NCI-H748 treated with DMSO at 0.1 percent for 48 hours (cell line): ENCODE measurements around the gene UBR7.
"Not testable (repeated sequence)": the region's sequence is repeated elsewhere in the genome, so short reads cannot be mapped to it uniquely, and the experiment has no call there.

ENCODE experiments used
- DNase-seq: peaks from one replicate; lab custom pipeline; 2025; lab: John Stamatoyannopoulos, UW

The UBR7 gene, protein sequence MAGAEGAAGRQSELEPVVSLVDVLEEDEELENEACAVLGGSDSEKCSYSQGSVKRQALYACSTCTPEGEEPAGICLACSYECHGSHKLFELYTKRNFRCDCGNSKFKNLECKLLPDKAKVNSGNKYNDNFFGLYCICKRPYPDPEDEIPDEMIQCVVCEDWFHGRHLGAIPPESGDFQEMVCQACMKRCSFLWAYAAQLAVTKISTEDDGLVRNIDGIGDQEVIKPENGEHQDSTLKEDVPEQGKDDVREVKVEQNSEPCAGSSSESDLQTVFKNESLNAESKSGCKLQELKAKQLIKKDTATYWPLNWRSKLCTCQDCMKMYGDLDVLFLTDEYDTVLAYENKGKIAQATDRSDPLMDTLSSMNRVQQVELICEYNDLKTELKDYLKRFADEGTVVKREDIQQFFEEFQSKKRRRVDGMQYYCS

DNA sequence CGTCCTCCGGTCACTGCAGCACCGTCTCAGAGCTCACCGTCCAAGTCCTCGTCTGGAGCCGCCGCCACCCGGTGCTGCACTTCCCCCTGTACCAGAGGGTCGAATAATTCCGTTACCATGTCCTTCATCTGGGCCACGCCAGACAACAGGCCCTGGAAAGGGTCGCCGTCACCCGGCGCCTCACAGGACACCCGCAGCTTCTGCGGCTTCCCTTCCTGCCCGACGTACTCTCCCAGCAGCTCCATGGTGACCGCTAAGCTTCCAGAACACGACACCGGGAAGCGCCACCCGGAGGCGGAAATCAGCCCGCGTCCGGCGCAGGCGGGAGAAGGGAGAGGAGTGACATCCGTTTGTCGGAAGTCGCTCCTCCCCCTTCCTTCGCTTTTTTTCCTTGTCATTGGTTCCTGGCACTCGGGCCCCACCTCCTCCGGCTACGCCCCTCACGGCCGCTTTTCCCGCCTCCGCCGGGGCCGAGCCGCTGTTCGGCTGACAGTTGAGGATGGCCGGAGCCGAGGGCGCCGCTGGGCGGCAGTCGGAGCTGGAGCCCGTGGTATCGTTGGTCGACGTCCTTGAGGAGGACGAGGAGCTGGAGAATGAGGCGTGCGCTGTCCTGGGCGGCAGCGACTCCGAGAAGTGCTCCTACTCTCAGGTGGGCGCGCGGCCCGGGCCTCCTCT is at the start of gene UBR7, which contains the start of gene GON7:
Gene UBR7, plus strand, starts transcription at position 464 of the 675 bp plus-strand sequence. Its CDS starts 36 bp downstream, at position 500.
Gene GON7, minus strand, starts transcription at position 273 of the 675 bp plus-strand sequence. Its CDS starts 28 bp downstream, at position 245.
- DNase-seq: peak; percentile 95

DNA sequence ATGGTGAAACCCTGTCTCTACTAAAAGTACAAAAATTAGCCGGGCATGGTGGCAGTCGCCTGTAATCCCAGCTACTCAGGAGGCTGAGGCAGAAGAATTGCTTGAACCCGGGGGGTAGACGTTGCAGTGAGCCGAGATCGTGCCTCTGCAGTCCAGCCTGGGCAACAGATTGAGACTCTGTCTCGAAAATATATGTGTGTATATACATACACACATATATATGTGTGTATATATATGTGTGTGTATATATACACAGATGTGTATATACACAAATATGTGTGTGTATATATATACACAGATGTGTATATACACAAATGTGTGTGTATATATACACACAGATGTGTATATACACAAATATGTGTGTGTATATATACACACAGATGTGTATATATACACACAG is 48.7 kb upstream of the UBR7 start:
- not testable (repeated sequence) for DNase-seq

DNA sequence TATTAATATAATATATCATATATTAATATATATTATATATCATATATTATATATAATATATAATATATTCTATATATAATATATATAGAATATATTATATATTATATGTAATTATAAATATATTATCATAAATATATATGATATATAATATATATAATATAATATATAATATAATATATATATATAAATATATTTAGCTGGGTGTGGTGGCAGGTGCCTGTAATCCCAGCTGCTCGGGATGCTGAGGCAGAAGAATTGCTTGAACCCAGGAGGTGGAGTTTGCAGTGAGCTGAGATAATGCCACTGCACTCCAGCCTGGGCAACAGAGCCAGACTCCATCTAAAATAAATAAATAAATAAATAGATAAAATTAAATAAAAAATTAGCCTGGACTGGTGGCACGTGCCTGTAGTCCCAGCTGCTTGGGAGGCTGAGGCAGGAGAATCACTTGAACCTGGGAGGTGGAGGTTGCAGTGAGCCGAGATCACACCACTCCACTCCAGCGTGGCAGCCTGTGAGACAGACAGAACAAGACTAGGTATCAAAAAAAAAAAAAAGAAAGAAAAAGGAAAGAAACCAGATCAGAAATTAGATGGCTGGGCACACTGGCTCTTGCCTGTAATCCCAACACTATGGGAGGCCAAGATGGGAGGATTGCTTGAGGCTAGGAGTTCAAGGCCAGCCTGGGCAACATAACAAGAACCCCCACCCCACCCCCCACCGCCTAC is 47.3 kb upstream of the UBR7 start:
- not testable (repeated sequence) for DNase-seq

DNA sequence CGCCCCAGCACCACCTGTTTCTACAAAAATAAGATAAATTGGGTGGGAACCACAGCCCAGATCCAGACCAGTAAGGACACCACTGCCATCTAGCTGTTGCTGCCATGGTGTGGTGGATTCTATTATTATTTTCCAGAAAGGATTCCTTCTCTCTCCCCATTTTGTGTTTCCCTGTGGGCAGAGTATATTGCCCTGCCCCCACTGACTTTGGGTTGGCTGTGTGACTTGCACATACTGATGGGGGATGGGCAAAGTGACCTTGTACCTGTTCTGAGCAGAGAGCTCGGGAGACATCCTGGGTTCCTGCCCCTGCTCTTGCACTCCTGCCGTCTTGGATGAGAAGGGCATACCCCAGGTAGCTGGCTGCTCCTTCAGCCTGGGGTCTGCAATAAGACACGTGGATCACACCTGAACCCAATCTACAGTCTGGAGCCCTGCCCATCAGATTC is 46.7 kb upstream of the UBR7 start:
- DNase-seq: no peak

DNA sequence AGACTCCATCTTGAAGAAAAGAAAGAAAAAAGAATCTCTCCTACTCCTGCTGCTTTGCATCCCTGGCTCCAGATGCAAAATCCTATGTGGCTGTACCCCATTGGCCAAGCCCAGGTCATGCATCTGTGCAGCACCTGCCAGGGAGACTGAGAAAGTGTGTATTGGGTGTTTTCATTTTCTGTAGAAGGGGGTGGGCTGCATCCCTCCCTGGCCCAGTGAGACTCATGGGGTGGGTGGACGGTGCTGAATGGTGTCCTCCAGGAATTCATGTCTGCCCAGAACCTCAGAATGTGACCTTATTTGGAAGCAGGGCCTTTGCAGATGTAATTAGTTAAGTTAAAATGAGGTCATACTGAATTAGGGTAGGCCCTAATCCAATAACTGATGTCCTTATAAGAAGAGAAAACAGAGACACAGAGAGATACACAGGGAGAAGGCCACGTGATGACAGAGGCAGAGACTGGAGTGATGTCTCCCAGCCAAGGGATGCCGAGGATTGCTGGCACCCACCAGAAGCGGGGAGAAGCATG is 45.6 kb upstream of the UBR7 start:
- DNase-seq: no peak

DNA sequence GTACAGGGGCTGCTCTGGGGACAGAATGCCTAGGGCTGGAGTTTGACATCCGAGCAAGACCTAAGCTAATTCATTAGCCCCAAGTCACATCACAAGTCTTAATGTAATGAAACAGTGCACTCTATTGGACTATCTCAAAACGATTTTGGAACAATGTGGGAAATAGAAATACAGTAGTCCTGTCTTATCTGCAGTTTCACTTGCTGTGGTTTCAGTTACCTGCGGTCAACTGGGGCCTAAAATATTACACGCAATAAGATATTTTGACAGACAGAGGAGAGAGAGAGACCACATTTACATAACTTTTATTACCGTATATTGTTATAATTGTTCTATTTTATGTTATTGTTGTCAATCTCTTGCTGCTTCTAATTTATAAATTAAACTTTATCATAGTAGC is 43.5 kb upstream of the UBR7 start:
- DNase-seq: no peak

DNA sequence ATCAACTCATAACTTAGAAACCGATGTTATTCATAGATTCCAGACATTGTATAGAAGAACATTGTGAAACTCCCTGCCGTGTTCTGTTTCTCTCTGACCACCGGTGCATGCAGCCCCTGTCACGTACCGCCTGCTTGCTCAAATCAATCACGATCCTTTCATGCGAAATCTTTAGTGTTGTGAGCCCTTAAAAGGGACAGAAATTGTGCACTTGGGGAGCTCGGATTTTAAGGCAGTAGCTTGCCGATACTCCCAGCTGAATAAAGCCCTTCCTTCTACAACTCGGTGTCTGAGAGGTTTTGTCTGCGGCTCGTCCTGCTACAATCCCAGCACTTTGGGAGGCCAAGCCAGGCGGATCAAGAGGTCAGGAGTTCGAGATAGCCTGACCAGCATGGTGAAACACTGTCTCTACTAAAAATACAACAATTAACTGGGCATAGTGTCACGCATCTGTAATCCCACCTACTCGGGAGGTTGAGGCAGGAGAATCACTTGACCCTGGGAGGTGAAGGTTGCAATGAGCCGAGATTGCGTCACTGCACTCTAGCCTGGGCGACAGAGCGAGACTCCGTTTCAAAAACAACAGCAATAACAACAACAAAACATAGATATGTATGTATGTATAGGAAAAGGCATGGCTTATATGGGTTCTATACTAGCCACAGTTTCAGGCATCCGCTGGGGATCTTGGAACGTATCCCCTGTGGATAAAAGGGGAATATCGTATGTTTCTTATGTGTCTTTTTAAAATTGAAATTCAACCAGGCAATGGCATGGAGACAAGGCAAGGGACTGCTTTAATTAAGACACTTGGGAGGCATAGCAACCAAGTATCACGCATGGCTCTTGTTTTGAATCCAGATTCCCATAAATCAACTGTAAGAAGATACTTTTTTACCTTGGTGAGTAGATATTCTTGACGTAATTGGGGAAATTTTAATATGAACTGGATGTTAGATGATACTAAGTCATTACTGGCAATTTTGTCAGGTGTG is 41.5 kb upstream of the UBR7 start:
- DNase-seq: not testable (repeated sequence)

DNA sequence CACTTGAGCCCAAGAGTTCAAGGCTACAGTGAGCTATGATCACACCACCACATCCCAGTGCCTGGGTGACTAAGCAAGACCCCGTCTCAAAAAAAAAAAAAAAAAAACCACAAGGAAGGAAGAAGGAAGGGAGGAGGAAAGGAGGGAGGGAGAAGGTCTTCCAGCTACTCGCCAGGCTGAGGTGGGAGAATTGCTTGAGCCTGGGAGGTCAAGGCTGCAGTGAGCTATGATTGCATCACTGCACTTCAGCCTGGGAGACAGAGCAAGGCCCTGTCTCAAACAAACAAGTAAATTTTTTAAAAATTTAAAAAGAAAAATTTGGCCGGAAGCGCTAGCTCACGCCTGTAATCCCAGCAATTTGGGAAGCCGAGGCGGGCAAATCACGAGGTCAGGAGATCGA is 38.4 kb upstream of the UBR7 start:
- DNase-seq: not testable (repeated sequence)

DNA sequence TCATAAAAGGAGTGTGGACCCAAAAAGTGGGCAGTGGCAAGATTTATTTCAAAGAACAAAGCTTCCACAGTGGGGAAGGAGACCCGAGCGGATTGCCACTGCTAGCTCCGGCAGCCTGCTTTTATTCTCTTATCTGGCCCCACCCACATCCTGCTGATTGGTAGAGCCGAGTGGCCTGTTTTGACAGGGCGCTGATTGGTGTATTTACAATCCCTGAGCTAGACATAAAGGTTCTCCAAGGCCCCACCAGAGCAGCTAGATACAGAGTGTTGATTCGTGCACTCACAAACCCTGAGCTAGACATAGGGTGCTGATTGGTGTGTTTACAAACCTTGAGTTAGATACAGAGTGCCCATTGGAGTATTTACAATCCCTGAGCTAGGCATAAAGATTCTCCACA is 37.4 kb upstream of the UBR7 start:
- DNase-seq: not testable (repeated sequence)

DNA sequence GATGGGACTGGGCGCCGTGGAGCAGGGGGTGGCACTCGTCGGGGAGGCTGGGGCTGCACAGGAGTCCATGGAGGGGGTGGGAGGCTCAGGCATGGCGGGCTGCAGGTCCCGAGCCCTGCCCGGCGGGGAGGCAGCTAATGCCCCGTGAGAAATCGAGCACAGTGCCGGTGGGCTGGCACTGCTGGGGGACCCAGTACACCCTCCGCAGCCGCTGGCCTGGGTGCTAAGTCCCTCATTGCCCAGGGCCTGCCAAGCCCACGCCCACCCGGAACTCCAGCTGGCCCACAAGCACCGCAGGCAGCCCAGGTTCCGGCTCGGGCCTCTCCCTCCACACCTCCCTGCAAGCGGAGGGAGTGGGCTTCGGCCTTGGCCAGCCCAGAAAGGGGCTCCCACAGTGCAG is 36.9 kb upstream of the UBR7 start:
- DNase-seq: not testable (repeated sequence)

DNA sequence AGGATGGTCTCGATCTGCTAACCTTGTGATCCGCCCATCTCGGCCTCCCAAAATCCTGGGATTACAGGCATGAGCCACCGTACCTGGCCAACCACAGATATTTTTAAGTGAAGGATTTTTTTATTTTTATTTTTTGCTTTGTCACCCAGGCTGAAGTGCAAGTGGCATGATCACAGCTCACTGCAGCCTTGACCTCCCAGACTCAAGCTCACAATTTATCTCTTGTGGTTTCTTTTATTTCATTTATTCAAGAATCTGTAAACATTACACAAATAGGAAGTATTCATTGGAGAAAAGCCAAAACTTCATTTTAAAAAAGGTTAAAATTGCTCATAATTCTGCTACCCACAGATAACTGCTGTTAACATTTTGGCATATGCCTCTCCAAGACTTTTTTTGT is 35.7 kb upstream of the UBR7 start:
- no peak for DNase-seq

DNA sequence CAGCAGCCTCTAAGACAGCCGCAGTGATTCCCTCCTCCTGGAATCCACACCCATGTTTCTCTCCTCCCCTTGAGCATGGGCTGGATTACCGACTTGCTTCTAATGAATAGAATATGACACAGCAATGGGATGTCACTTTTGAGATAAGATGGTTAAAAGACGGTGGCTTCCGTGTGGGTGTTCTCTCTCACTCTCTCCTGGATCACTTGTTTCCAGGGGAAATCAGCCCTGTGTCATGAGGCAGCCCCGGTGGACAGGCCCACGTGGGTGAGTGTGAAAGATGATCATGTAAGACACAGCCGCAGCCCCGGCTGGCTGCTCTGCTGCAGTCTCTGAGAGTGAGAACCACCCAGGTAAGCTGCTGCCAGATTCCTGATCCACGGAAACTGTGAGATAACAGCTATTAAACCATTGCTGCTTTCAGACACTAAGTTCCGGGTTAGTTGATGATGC is 33.1 kb upstream of the UBR7 start:
- DNase-seq: no peak

DNA sequence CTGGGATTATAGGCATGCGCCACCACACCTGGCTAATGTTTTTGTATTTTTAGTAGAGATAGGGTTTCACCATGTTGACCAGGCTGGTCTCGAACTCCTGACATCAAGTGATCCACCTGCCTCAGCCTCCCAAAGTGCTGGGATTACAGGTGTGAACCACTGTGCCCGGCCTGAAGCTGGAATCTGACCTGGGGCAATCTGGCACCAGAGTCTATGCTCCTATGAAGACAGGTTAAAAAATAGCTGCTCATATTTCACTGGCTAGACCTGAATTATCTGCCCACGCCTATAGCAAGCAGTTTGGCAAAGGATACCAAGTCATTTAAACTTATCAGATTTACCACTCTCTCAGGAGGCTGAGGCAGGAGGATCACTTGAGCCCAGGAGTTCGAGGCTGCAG is 32.3 kb upstream of the UBR7 start:
- DNase-seq: not testable (repeated sequence)

DNA sequence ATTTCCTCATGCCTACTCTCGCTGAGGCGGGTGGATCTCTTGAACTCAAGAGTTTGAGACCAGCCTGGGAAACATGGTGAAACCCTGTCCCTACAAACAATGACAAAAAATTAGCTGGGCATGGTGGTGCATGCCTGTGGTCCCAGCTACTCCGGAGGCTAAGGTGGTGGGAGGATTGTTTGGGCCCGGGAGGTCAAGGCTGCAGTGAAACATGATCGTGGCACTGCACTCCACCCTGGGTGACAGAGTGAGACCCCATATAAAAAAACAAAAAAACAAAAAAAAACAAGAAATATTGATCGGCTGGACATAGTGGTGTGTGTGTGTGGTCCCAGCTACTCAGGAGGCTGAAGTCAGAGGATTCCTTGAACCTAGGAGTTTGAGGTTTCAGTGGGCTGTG is 31.6 kb upstream of the UBR7 start:
- DNase-seq: no peak

DNA sequence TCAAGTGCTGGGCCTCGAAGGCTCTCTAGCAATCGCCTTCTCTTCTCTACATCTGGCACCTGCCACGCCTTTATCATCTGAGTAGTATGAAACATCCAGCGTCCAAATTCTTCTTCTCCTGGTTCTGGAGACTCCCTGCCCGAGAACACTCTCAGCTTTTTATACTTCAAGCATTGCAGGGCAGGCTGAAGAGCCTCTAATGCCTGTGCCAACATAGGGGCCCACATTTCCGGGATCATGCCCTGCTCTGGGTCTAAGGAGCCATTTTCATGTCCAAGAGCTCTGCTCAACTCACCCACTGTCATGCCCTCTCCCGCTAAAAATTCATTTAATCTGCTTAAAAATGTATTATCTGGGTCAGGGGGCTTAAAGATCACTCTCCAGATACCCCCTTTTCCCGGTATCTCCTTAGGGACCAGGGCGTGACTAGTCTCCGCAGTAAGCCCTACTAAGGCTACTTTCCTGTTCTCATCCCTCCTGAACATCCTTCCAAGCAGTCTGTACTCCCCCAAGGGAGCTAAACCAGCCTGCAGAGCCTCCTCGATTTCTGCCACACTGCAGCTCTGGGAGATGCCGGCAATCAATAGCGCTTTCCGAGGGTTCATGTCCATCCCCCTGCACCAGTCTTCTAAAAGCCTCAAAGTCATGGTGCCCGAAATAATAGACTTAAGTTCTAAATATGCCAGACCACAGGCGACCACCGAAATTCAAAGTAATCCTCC is 23.3 kb upstream of the UBR7 start:
- no peak for DNase-seq

DNA sequence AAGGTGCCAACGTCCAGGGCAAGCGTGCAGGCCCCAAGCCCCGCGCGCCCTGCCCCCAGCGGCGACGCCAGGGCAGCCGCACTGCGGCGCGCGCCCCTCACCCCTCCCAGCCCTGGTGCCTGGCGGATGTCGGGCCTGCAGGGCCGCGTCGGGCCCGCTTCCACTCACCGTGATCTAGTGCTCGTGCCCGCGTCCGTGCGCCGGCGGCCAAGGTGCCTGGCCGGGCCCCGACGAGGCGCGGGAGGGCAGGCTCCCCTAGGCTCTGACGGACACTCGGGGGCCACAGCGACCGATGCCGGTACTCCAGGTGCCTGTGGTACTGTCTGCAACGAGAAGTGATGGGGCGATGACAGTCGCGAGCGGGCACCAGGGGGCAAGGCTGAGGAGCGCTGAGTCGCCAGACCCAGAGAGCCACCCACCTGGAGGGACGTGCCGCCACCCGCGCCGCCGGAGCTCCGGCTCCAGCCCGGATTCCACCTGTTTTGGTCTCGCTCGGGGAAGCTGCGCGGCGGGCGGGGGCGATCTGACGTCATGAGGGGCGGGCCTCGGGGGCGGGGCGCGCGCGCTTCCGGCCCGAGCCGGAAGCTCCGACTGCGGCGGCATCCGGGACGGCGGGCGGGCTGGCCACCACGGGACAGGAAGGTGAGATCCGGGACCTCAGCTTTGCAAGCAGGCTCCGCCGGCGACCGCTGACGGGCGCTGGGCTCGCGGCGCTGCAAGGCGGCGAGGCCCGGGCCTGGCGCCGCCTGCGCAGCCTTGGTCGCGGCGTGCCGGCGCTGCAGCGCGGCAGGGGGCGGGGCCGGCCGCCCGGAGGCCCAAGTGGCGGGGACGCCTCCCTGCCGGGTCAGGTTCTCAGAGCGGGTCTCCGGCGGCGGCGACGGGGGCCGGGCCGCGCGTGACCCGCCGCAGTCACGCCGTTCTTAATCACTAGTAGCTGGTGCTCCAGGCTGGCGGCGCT is 22.4 kb upstream of the UBR7 start, which contains the start of the genes LYSET and MOAP1:
Gene LYSET, plus strand, starts transcription at position 927 of the 958 bp plus-strand sequence. CDS start 89 bp downstream, outside the sequence.
Gene MOAP1, minus strand, starts transcription at position 507 of the 958 bp plus-strand sequence. CDS start 655 bp downstream, outside the sequence.
- peak; percentile 76 for DNase-seq

DNA sequence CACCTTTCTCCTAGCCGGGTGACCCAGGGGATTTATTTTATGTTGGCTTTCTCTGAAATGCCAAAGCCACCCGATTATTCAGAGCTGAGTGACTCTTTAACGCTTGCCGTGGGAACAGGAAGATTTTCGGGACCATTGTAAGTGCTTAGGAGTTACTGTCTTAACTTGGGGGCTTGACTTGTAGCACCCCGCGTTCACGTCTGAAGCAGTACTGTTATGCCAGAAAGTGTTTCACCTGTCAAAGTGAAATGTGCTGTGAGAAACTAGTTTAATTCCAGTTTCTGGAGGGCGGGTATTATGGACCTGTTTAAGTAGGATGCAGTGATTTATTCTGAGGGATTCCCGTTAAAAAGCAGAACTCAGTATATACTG is 21.7 kb upstream of the UBR7 start:
- DNase-seq: peak; percentile 53

DNA sequence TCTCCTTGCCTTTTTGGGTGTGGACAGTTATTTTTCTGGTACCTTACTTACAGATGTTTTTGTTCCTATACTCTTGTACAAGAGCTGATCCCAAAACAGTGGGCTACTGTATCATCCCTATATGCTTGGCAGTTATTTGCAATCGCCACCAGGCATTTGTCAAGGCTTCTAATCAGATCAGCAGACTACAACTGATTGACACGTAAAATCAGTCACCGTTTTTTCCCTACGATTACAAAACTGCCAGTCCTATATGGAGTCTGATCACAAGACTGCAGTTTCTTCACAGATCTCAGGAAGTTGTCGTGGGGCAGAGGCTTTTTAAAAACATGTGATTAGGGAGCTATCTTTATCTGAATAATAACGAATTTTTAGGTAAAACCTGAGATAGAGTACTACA is 20.6 kb upstream of the UBR7 start:
- no peak for DNase-seq

DNA sequence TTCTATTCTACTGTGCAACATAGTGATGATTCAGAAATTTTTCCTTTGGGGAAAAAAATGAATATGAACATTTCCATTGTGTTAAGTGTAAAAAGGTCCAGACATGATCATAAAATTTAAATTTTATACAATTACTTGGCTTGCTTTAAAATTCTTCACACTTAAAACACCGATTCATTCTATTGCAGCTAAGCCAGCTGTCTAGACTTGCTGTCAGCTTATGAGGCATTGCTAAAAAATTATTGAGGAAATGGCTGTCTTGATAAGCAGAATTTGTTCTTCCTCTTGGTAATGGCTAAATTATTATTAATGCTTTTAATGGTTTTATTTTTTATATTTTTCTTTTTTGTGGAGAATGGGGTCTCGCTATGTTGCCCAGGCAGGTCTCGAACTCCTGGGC is 20.1 kb upstream of the UBR7 start:
- no peak for DNase-seq
